SK-N-SH (cell line): Measurements from ENCODE around the gene TRPM2. TPM values are rescaled to one million over a fixed set of nuclear protein-coding genes. Genes with fewer than 3 reads are reported as not detected.

Source experiments
- CTCF ChIA-PET: fragments of 300-600, 350-600 bp; formaldehyde crosslinking; extraction: SDS; loops from one replicate; lab custom pipeline; 2021; lab: Yijun Ruan, JAX
- POLR2A ChIA-PET: fragments of 350-600 bp; sonication (Branson Sonifier 250); formaldehyde crosslinking; extraction: SDS; loops from one replicate; lab custom pipeline; 2020; ENCODE audit warnings: antibody characterized with exemption, inconsistent platforms; lab: Yijun Ruan, JAX
- DNase-seq: peaks from one replicate; pipeline ENCODE4 v3.0.0; 2012
- H2AFZ ChIP-seq: fragments of 200-600 bp; sonication (generic); 2 replicates; pipeline ENCODE4 v1.8.1; 2016; ENCODE audit warnings: antibody characterized with exemption, mild to moderate bottlenecking, low read depth
- H3F3A ChIP-seq: fragments of 200-600 bp; sonication (generic); replicated peaks from 2 replicates; pipeline ENCODE3; 2016; ENCODE audit warnings: antibody characterized with exemption, mild to moderate bottlenecking; ENCODE audit not compliant: insufficient read depth
- H3K27ac ChIP-seq, 2 experiments: fragments of 200-500 bp in 1 of 2; fragments of 200-600 bp in 1 of 2; sonication (Bioruptor generic) in 1 of 2; sonication (generic), shearing (Covaris generic) in 1 of 2; 2 replicates each; pipeline versions ENCODE4 v1.5.1 to v1.6.1; 2014 to 2016; ENCODE audit warnings: low read depth in 2 of 2, inconsistent platforms in 1 of 2, low read length in 1 of 2, mild to moderate bottlenecking in 1 of 2, mixed read lengths in 1 of 2
- H3K27me3 ChIP-seq: fragments of 200-600 bp; sonication (generic), shearing (Covaris generic); 2 replicates; pipeline ENCODE4 v1.6.1; 2016; ENCODE audit warnings: mixed run types; ENCODE audit not compliant: insufficient read depth
- H3K36me3 ChIP-seq, 2 experiments: fragments of 200-500 bp in 1 of 2; fragments of 200-600 bp in 1 of 2; sonication (Bioruptor generic) in 1 of 2; sonication (generic) in 1 of 2; replicated peaks in 1 of 2; 2 replicates each; pipeline versions ENCODE3 to v1.5.1; 2014 to 2016; ENCODE audit warnings: low read length in 1 of 2, mild to moderate bottlenecking in 1 of 2; ENCODE audit not compliant: insufficient read depth in 2 of 2, control insufficient read depth in 1 of 2
- H3K4me1 ChIP-seq, 2 experiments: fragments of 200-500 bp in 1 of 2; fragments of 200-600 bp in 1 of 2; sonication (Bioruptor generic) in 1 of 2; sonication (generic), shearing (Covaris generic) in 1 of 2; 2 replicates each; pipeline versions ENCODE4 v1.5.1 to v1.6.1; 2014 to 2016; ENCODE audit warnings: low read depth in 1 of 2, low read length in 1 of 2, mixed run types in 1 of 2; ENCODE audit not compliant: insufficient read depth in 2 of 2, control insufficient read depth in 1 of 2
- H3K4me2 ChIP-seq: fragments of 200-600 bp; sonication (generic), shearing (Covaris generic); 2 replicates; pipeline ENCODE4 v1.6.1; 2017; ENCODE audit warnings: mixed run types
- H3K4me3 ChIP-seq, 2 experiments: fragments of 200-500 bp in 1 of 2; fragments of 200-600 bp in 1 of 2; sonication (Bioruptor generic) in 1 of 2; sonication (generic), shearing (Covaris generic) in 1 of 2; 2 replicates each; pipeline versions ENCODE4 v1.5.1 to v1.8.1; 2014 to 2016; ENCODE audit warnings: low read depth in 2 of 2, inconsistent platforms in 1 of 2, low read length in 1 of 2, mild to moderate bottlenecking in 1 of 2, mixed read lengths in 1 of 2, moderate library complexity in 1 of 2
- H3K79me2 ChIP-seq: fragments of 200-600 bp; sonication (generic); 2 replicates; pipeline ENCODE4 v1.8.1; 2017; ENCODE audit warnings: mild to moderate bottlenecking; ENCODE audit not compliant: insufficient read depth
- H3K9ac ChIP-seq: fragments of 200-600 bp; sonication (generic); 2 replicates; pipeline ENCODE4 v1.6.1; 2017; ENCODE audit warnings: mixed run types
- H3K9me2 ChIP-seq: fragments of 200-600 bp; sonication (generic); 2 replicates; pipeline ENCODE4 v1.6.1; 2017; ENCODE audit warnings: mixed run types
- H3K9me3 ChIP-seq: fragments of 200-600 bp; sonication (generic); 2 replicates; pipeline ENCODE4 v1.6.1; 2017; ENCODE audit warnings: mixed run types, mild to moderate bottlenecking, moderate library complexity
- H4K20me1 ChIP-seq: fragments of 200-600 bp; sonication (generic); 2 replicates; pipeline ENCODE4 v1.6.1; 2017; ENCODE audit warnings: mild to moderate bottlenecking, mixed run types; ENCODE audit not compliant: insufficient read depth
- CHD2 ChIP-seq: fragments of 150-350 bp; IDR thresholded peaks from 2 replicates; pipeline ENCODE4 v1.6.1; 2018; ENCODE audit warnings: low read length; ENCODE audit not compliant: partially characterized antibody
- EZH2phosphoT487 ChIP-seq: fragments of 200-600 bp; sonication (generic); IDR thresholded peaks from 2 replicates; pipeline ENCODE4 v1.6.1; 2017; ENCODE audit warnings: low read depth, mixed run types, mild to moderate bottlenecking, antibody characterized with exemption, moderate library complexity, borderline replicate concordance
- FOXM1 ChIP-seq: IDR thresholded peaks from 2 replicates; pipeline ENCODE4 v1.4.0; 2012; ENCODE audit warnings: low read depth, mild to moderate bottlenecking
- GABPA ChIP-seq: IDR thresholded peaks from 2 replicates; pipeline ENCODE4 v1.4.0; 2012; ENCODE audit warnings: low read depth, mild to moderate bottlenecking
- GATA2 ChIP-seq: sonication (generic); formaldehyde crosslinking; IDR thresholded peaks from 2 replicates; pipeline ENCODE4 v1.5.0; 2020; ENCODE audit warnings: mild to moderate bottlenecking, missing genetic modification reagents
- MXI1 ChIP-seq: IDR thresholded peaks from 2 replicates; pipeline ENCODE4 v1.6.1; 2012; ENCODE audit warnings: mild to moderate bottlenecking, low read depth, low read length, improper control_type of control experiment
- NFIC ChIP-seq: IDR thresholded peaks from 2 replicates; pipeline ENCODE4 v1.4.0; 2012; ENCODE audit warnings: borderline replicate concordance
- NRF1 ChIP-seq: IDR thresholded peaks from 2 replicates; pipeline ENCODE4 v1.6.1; 2012; ENCODE audit warnings: low read depth, mild to moderate bottlenecking, low read length
- PBX3 ChIP-seq: IDR thresholded peaks from 2 replicates; pipeline ENCODE4; 2012
- RAD21 ChIP-seq: IDR thresholded peaks from 2 replicates; pipeline ENCODE4 v1.6.1; 2012; ENCODE audit warnings: mild to moderate bottlenecking, low read length
- RCOR1 ChIP-seq: fragments of 150-350 bp; IDR thresholded peaks from 2 replicates; pipeline ENCODE4 v1.6.1; 2017; ENCODE audit warnings: antibody characterized with exemption, low read length
- RFX5 ChIP-seq: IDR thresholded peaks from 2 replicates; pipeline ENCODE4 v1.6.1; 2012; ENCODE audit warnings: mild to moderate bottlenecking, improper control_type of control experiment, low read length
- RXRA ChIP-seq: IDR thresholded peaks from 2 replicates; pipeline ENCODE4 v1.4.0; 2012; ENCODE audit warnings: low read depth, mild to moderate bottlenecking, borderline replicate concordance
- SIN3A ChIP-seq: IDR thresholded peaks from 2 replicates; pipeline ENCODE4 v1.6.1; 2012; ENCODE audit warnings: low read depth, mild to moderate bottlenecking, low read length, moderate library complexity, borderline replicate concordance
- SMC3 ChIP-seq: IDR thresholded peaks from 2 replicates; pipeline ENCODE4 v1.6.1; 2012; ENCODE audit warnings: low read depth, low read length, improper control_type of control experiment
- TAF1 ChIP-seq: IDR thresholded peaks from 2 replicates; pipeline ENCODE4 v1.6.1; 2012; ENCODE audit warnings: low read depth, mild to moderate bottlenecking, low read length, moderate library complexity, borderline replicate concordance
- TEAD4 ChIP-seq: IDR thresholded peaks from 2 replicates; pipeline ENCODE4 v1.4.0; 2012; ENCODE audit warnings: mild to moderate bottlenecking, borderline replicate concordance; ENCODE audit not compliant: insufficient read depth
- USF1 ChIP-seq: IDR thresholded peaks from 2 replicates; pipeline ENCODE4 v1.4.0; 2012; ENCODE audit warnings: low read depth, borderline replicate concordance
- USF2 ChIP-seq: fragments of 150-350 bp; IDR thresholded peaks from 2 replicates; pipeline ENCODE4 v1.6.1; 2017; ENCODE audit warnings: antibody characterized with exemption, low read length, low read depth, borderline replicate concordance
- YY1 ChIP-seq: IDR thresholded peaks from 2 replicates; pipeline ENCODE4 v1.4.0; 2012; ENCODE audit warnings: low read depth, mild to moderate bottlenecking
- WGBS: methylation state at CpG from one replicate; pipeline ENCODE4 v1.1.6; 2017; ENCODE audit warnings: low lambda C conversion rate; 5-methylcytosine and 5-hydroxymethylcytosine counted together
- polyA plus RNA-seq, 3 experiments: library from polyadenylated mRNA; depleted of rRNA; stranded (reverse); fragments of >200 nt; gene quantifications; 2 replicates each; pipeline ENCODE4 v1.2.3, GENCODE V29; 2012
- TF ChIP-seq, protein P1 (sequence below): fragments of 200-600 bp; sonication (generic); IDR thresholded peaks from 2 replicates; pipeline ENCODE4 v1.6.1; 2017; ENCODE audit warnings: antibody characterized with exemption, mild to moderate bottlenecking, moderate library complexity

Gene TRPM2
- polyA plus RNA-seq, 1 of the 3 experiments (the other 2 are of a cell fraction), result not detected

- Histone ChIP-seq H3K4me2 (no peak overlapping the region), H2AFZ (no peak overlapping the region), H4K20me1 (no peaks in the 10 kb centered on the region), H3K4me1 (no peaks in the 10 kb centered on the region), H3K79me2 (no peaks in the 10 kb centered on the region), H3K9ac (no peak overlapping the region), H3K27ac (no peak overlapping the region), H3K9me2 (no peaks in the 10 kb centered on the region), H3K4me3 (no peak overlapping the region), H3K9me3 (no peaks in the 10 kb centered on the region), H3K27me3 (no peaks in the 10 kb centered on the region), H3K36me3 (peaks cover 0 to 36% of the 10 kb centered on the region in 2 experiments), H3F3A (no peaks in the 10 kb centered on the region)
- ChIA-PET CTCF (interaction anchor here (1.4 kb wide), 1 partner anchor 166 kb away, joined by 3 read pairs; no protein-coding TSS in a partner anchor), POLR2A (no interaction called here)
- TF ChIP-seq CHD2 (no peak), NRF1 (no peak), TEAD4 (no peak), FOXM1 (no peak), RCOR1 (no peak), USF2 (no peak), SIN3A (no peak), SMC3 (no peak), RXRA (no peak), TAF1 (no peak), RAD21 (no peak)
- TF ChIP-seq, protein P1, sequence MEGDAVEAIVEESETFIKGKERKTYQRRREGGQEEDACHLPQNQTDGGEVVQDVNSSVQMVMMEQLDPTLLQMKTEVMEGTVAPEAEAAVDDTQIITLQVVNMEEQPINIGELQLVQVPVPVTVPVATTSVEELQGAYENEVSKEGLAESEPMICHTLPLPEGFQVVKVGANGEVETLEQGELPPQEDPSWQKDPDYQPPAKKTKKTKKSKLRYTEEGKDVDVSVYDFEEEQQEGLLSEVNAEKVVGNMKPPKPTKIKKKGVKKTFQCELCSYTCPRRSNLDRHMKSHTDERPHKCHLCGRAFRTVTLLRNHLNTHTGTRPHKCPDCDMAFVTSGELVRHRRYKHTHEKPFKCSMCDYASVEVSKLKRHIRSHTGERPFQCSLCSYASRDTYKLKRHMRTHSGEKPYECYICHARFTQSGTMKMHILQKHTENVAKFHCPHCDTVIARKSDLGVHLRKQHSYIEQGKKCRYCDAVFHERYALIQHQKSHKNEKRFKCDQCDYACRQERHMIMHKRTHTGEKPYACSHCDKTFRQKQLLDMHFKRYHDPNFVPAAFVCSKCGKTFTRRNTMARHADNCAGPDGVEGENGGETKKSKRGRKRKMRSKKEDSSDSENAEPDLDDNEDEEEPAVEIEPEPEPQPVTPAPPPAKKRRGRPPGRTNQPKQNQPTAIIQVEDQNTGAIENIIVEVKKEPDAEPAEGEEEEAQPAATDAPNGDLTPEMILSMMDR, result no peak
- 90% methylated on average over 11 of the region's 15 CpGs for WGBS
- no peak for DNase-seq
Observed at GRCh38 chr21:44314128-44314527, 39.3 kb upstream of the TRPM2 start.

DNA sequence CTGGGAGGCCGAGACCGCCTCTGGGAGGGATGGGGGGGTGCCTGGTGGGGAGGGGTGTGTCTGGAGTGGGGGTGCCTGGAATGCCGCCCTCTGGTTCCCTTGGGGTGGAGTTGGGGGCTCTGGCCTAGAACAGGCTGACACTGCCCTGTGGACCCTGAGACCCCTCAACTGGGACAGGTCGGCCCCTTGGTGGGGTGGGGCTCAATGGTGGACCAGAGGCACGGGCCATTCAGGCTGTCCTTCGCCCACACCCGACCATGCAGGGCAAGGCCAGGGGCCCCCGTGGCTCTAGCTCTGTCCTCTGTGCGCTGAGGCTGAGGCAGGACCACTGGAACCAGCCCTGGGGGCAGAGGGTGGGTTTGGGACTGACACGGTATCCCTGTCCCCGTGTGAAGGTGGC lies 38.9 kb upstream of the TRPM2 start:
- Histone ChIP-seq H3K4me3 (no peak overlapping the region), H3K27ac (no peak overlapping the region), H3K27me3 (no peaks in the 10 kb centered on the region), H3K9me2 (no peaks in the 10 kb centered on the region), H3K9ac (no peak overlapping the region), H2AFZ (no peak overlapping the region), H4K20me1 (no peaks in the 10 kb centered on the region), H3K36me3 (peaks cover 0 to 37% of the 10 kb centered on the region in 2 experiments), H3K4me2 (no peak overlapping the region), H3K79me2 (no peaks in the 10 kb centered on the region)
- POLR2A ChIA-PET, result no interaction called here
- TF ChIP-seq TAF1 (no peak), USF1 (no peak), MXI1 (no peak), NFIC (no peak), RFX5 (no peak), GATA2 (CRISPR knock-in tag) (no peak), PBX3 (no peak), GABPA (no peak), NRF1 (no peak), EZH2phosphoT487 (no peak), YY1 (no peak)
- TF ChIP-seq, all 33 proteins: peak for 0
- H3K4me1 ChIP-seq, result no peaks in the 10 kb centered on the region
- no peaks in the 10 kb centered on the region for H3K9me3 ChIP-seq
- CTCF ChIA-PET, result interaction anchor here (1.4 kb wide), 1 partner anchor 166 kb away, joined by 3 read pairs; no protein-coding TSS in a partner anchor
- no peak for DNase-seq
- no peaks in the 10 kb centered on the region for H3F3A ChIP-seq
- WGBS, result 100% methylated on average over 4 of the region's 11 CpGs
